Measurements from ENCODE around the gene CDC42BPG. TPM values are rescaled to one million over a fixed set of nuclear protein-coding genes. Genes with fewer than 3 reads are reported as not detected.

Gene CDC42BPG
- total RNA-seq, 1 experiment from 2014 or later = 30.1 TPM

GRCh38 chr11:64777449-64778222 lies 66.8 kb downstream of the CDC42BPG start:
- no TSS peak for BruUV-seq (replicated peaks)
- no peak for DNase-seq (ENCODE audit: low read depth, low spot score)

GRCh38 chr11:64776875-64777274 lies 67.6 kb downstream of the CDC42BPG start:
- BruUV-seq (replicated peaks) = TSS peak; percentile 43
- Histone ChIP-seq H3K4me1 (ENCODE audit: control insufficient read depth in 1 of 2, insufficient read depth in 2 of 2, low read length in 2 of 2) (peaks cover 13 to 22% of the 10 kb centered on the region in 2 experiments; a peak in 3 of 4 replicates), H3K9me3 (ENCODE audit: control insufficient read depth in 1 of 2, insufficient read depth in 1 of 2, low read depth in 1 of 2, low read length in 2 of 2) (no peaks in the 10 kb centered on the region), H3K9me2 (ENCODE audit: insufficient read depth) (no peaks in the 10 kb centered on the region), H3K4me3 (replicated peaks in 1 of 2; ENCODE audit: low read depth in 1 of 2, low read length in 2 of 2) (peak overlapping the region; percentile 92 to 99), H3K27me3 (ENCODE audit: insufficient read depth, low read length) (no peaks in the 10 kb centered on the region), H2AFZ (ENCODE audit: low read depth, low read length, poor library complexity, severe bottlenecking) (no peak overlapping the region), H3K27ac (ENCODE audit: low read depth, low read length) (peak overlapping the region; percentile 26; the same call in 1 of the 2 replicates), H4K20me1 (ENCODE audit: insufficient read depth) (peaks cover 52% of the 10 kb centered on the region), H3K79me2 (ENCODE audit: insufficient read depth, low read length) (peaks cover 57% of the 10 kb centered on the region), H3K9ac (ENCODE audit: low read length) (peak overlapping the region; percentile 83), H3K36me3 (ENCODE audit: control insufficient read depth in 1 of 2, insufficient read depth in 2 of 2, low read length in 2 of 2) (peaks cover 52 to 55% of the 10 kb centered on the region in 2 experiments), H3K4me2 (ENCODE audit: low read length) (peak overlapping the region; percentile 87)
- DNase-seq (ENCODE audit: low read depth, low spot score) (no peak), ATAC-seq (no peak)
- CTCF ChIA-PET = no interaction called here
- RAD21 ChIA-PET (ENCODE audit: low non-redundant PET in 1 of 2, low total read pairs in 2 of 2, uncharacterized antibody in 2 of 2, unreplicated experiment in 2 of 2) = no interaction called here
- POLR2A ChIA-PET = no interaction called here
- intact Hi-C loops (cut with micrococcal nuclease) = no loop called here
- no peak for TF ChIP-seq POLR2AphosphoS5 (IDR thresholded peaks at IDR 0.05; ENCODE audit: low read depth, low read length)
- TF ChIP-seq ELF1 (IDR thresholded peaks at IDR 0.05; ENCODE audit: borderline replicate concordance, low read depth) = no peak
- TF ChIP-seq REST (IDR thresholded peaks at IDR 0.05; ENCODE audit: low read depth) = no peak
- no peak for TF ChIP-seq POLR2A (IDR thresholded peaks at IDR 0.05; ENCODE audit: borderline replicate concordance, extremely low read depth, insufficient read depth, insufficient read length)
- no peak for TF ChIP-seq SRF (IDR thresholded peaks at IDR 0.05; ENCODE audit: low read depth)
- TF ChIP-seq TCF7L2 (IDR thresholded peaks at IDR 0.05; ENCODE audit: borderline replicate concordance, extremely low read depth, insufficient read depth, insufficient read length) = no peak
- no peak for TF ChIP-seq CBX3 (IDR thresholded peaks at IDR 0.05; ENCODE audit: low read depth)
- no peak for TF ChIP-seq ATF3 (IDR thresholded peaks at IDR 0.05)
- no peak for TF ChIP-seq CEBPB (IDR thresholded peaks at IDR 0.05; ENCODE audit: low read depth)
- TF ChIP-seq CTCF (IDR thresholded peaks at IDR 0.05 in 2 of 3, conservative IDR thresholded peaks at IDR 0.05 in 1 of 3; ENCODE audit: borderline replicate concordance in 1 of 3, insufficient read depth in 1 of 3, low read depth in 2 of 3, low read length in 2 of 3) = no peak
- no peak for TF ChIP-seq SP1 (IDR thresholded peaks at IDR 0.05; ENCODE audit: low read depth)

More at GRCh38 chr11:64777449-64778222, 66.8 kb downstream of the CDC42BPG start:
- RAD21 ChIA-PET (ENCODE audit: low non-redundant PET in 1 of 2, low total read pairs in 2 of 2, uncharacterized antibody in 2 of 2, unreplicated experiment in 2 of 2) = no interaction called here
- Histone ChIP-seq H3K9me3 (ENCODE audit: control insufficient read depth in 1 of 2, insufficient read depth in 1 of 2, low read depth in 1 of 2, low read length in 2 of 2) (no peaks in the 10 kb centered on the region), H3K4me3 (replicated peaks in 1 of 2; ENCODE audit: low read depth in 1 of 2, low read length in 2 of 2) (peak overlapping the region; percentile 92 to 99), H3K4me1 (ENCODE audit: control insufficient read depth in 1 of 2, insufficient read depth in 2 of 2, low read length in 2 of 2) (peaks cover 13 to 26% of the 10 kb centered on the region in 2 experiments; a peak in 3 of 4 replicates), H3K4me2 (ENCODE audit: low read length) (peak overlapping the region; percentile 87), H2AFZ (ENCODE audit: low read depth, low read length, poor library complexity, severe bottlenecking) (no peak overlapping the region), H3K9ac (ENCODE audit: low read length) (peak overlapping the region; percentile 95), H3K27me3 (ENCODE audit: insufficient read depth, low read length) (no peaks in the 10 kb centered on the region), H3K9me2 (ENCODE audit: insufficient read depth) (no peaks in the 10 kb centered on the region), H4K20me1 (ENCODE audit: insufficient read depth) (peaks cover 45% of the 10 kb centered on the region), H3K36me3 (ENCODE audit: control insufficient read depth in 1 of 2, insufficient read depth in 2 of 2, low read length in 2 of 2) (peaks cover 44 to 47% of the 10 kb centered on the region in 2 experiments), H3K79me2 (ENCODE audit: insufficient read depth, low read length) (peaks cover 49% of the 10 kb centered on the region), H3K27ac (ENCODE audit: low read depth, low read length) (peak overlapping the region; percentile 99)
- peak; percentile 20 for ATAC-seq
- CTCF ChIA-PET = no interaction called here
- POLR2A ChIA-PET = interaction anchor here (1.9 kb wide), 1 partner anchor 14 kb away, joined by 5 read pairs; no protein-coding TSS in a partner anchor
- intact Hi-C loops (cut with micrococcal nuclease) = no loop called here
- TF ChIP-seq EZH2phosphoT487 (IDR thresholded peaks at IDR 0.05; ENCODE audit: borderline replicate concordance) = no peak
- peak; percentile 29 for TF ChIP-seq POLR2A (IDR thresholded peaks at IDR 0.05; ENCODE audit: borderline replicate concordance, extremely low read depth, insufficient read depth, insufficient read length)
- no peak for TF ChIP-seq YY1 (IDR thresholded peaks at IDR 0.05; ENCODE audit: extremely low read depth, insufficient replicate concordance, low read depth, low read length)
- 0 out of 2 replicates have a peak, but pooled peaks have one; percentile 14 for TF ChIP-seq POLR2AphosphoS5 (IDR thresholded peaks at IDR 0.05; ENCODE audit: low read depth, low read length)
- TF ChIP-seq ZNF274 (IDR thresholded peaks at IDR 0.05; ENCODE audit: low read depth, low read length) = no peak
